IPS-18a (cell line): ENCODE data around the gene TRIM49D2.
"Not testable (repeated sequence)": the region's sequence is repeated elsewhere in the genome, so short reads cannot be mapped to it uniquely, and the experiment has no call there.

Experiments
- H3K27ac ChIP-seq: one replicate; pipeline ENCODE4 v1.5.1; 2013; ENCODE audit warnings: low read length
- H3K27me3 ChIP-seq: one replicate; pipeline ENCODE4 v1.6.1; 2013; ENCODE audit warnings: mild to moderate bottlenecking, low read length; ENCODE audit not compliant: control insufficient read depth, insufficient read depth
- H3K36me3 ChIP-seq: one replicate; pipeline ENCODE4 v1.6.1; 2013; ENCODE audit warnings: low read depth, low read length; ENCODE audit not compliant: control insufficient read depth
- H3K4me1 ChIP-seq: one replicate; pipeline ENCODE4 v1.6.1; 2013; ENCODE audit warnings: low read depth, low read length; ENCODE audit not compliant: control insufficient read depth
- H3K4me3 ChIP-seq: one replicate; pipeline ENCODE4 v1.5.1; 2013; ENCODE audit warnings: low read length
- H3K9ac ChIP-seq: one replicate; pipeline ENCODE4 v1.6.1; 2013; ENCODE audit warnings: mild to moderate bottlenecking, low read length, moderate library complexity
- H3K9me3 ChIP-seq: one replicate; pipeline ENCODE4 v1.6.1; 2013; ENCODE audit warnings: low read depth, low read length; ENCODE audit not compliant: control insufficient read depth

TRIM49D2 gene, protein sequence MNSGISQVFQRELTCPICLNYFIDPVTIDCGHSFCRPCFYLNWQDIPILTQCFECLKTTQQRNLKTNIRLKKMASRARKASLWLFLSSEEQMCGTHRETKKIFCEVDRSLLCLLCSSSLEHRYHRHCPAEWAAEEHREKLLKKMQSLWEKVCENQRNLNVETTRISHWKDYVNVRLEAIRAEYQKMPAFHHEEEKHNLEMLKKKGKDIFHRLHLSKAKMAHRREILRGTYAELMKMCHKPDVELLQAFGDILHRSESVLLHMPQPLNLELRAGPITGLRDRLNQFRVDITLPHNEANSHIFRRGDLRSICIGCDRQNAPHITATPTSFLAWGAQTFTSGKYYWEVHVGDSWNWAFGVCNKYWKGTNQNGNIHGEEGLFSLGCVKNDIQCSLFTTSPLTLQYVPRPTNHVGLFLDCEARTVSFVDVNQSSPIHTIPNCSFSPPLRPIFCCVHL

DNA sequence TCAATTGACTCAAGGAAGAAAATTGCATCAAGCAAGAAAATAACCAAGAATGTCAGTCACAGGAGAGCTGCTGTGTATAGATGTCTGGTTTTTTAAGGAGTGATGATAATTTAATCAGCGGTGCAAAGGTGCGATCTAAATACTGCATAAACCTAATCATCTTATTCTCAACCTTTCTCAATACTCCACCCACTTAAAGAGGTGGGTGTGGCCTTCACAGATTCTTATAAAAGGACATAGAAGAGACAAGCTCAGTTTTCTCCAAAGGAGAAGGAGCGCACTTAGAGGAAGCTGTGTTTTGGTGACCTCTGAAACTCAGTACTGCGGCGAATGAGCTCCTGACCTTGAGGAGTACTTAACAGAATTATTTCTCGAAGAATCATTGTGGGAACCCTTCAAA, at the start of gene TRIM49D2:
TSS of gene TRIM49D2 (plus strand) at position 301 of the 400 bp plus-strand sequence. CDS start 2,698 bp downstream, outside the sequence.
- H3K9me3 ChIP-seq, H3K27ac ChIP-seq, H3K9ac ChIP-seq, H3K27me3 ChIP-seq, H3K4me1 ChIP-seq, H3K36me3 ChIP-seq, H3K4me3 ChIP-seq: not testable (repeated sequence)

DNA sequence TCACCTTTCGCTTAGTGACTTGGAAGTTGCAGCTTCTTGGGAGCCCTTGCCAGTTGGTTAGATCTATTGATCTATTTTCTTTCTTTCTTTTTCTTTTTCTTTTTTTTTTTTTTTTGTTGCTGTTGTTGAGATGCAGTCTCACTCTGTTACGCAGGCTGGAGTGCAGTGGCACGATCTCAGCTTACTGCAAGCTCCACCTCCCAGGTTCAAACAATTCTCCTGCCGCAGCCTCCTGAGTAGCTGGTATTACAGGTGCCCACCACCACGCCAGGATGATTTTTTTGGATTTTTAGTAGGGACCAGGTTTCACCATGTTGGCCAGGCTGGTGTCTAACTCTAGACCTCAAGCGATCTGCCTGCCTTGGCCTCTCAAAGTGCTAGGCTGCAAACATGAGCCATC, 46.4 kb upstream of the TRIM49D2 start:
- H3K36me3 ChIP-seq, H3K4me3 ChIP-seq, H3K4me1 ChIP-seq, H3K27me3 ChIP-seq, H3K27ac ChIP-seq, H3K9ac ChIP-seq, H3K9me3 ChIP-seq: not testable (repeated sequence)

DNA sequence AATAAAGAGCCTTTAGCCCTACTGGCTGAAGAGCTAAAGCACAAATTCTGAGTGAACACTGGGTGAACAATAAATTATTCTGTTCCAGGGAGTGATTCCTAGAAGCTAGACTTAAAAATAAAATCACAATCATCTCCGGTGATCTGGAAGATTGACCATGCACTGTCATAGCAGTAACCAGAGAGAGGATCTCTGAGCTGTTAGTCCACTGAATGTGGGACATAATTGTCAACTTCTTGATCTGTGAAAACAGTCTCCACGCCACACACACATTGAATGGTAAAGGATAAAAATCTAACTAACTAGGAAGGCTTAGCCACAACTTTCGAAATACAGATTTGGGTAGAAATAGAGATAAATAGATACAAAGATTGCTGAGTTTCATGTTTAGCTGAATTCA, 30.6 kb upstream of the TRIM49D2 start:
- H3K4me1 ChIP-seq, H3K4me3 ChIP-seq, H3K9ac ChIP-seq, H3K27ac ChIP-seq, H3K36me3 ChIP-seq, H3K27me3 ChIP-seq, H3K9me3 ChIP-seq: not testable (repeated sequence)

DNA sequence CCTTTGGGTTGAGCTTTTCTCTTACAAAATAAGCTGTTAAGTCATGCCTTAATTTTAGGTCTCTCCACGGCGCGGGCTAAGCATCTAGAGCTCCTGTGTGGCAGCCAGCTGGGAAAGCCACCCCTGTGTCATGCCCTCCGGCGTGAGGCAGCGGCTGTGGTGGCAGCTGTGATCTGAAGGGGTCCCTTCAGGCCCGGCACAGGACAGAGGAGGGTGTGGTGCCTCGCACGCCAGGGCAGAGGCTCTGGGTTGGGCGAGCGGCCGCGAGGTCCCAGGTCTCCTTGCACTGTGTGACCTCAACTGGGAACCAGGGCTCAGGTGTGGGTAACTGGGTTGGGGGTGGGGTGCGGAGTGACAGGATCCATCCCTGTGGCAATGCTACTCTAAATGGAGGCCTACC, 23.1 kb upstream of the TRIM49D2 start:
- not testable (repeated sequence) for H3K9me3 ChIP-seq, H3K36me3 ChIP-seq, H3K9ac ChIP-seq, H3K27me3 ChIP-seq, H3K4me3 ChIP-seq, H3K4me1 ChIP-seq, H3K27ac ChIP-seq

DNA sequence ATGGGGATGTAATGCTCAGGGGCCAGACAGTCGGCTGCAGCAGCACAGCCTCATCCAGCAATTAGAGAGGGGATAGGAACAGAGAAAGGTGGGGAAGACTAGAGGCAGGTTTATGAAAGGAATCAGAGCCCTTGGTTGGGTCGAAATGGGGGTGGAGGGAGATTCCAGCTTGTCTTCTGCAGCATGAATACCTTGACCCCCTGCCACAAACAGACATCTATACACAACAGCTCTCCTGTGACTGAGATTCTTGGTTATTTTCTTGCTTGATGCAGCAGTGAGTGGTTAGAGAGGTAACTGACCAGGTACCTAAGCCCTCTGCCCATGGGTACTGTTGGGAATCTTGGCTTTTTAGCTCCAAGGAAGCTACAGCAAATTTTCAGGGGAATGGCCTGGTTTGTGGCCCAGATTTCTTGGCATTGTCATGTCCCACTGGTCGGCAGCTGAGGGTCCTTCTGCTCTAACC, 1.6 kb upstream of the TRIM49D2 start, which contains the start of gene TRIM49D1:
TSS of gene TRIM49D1 (minus strand) at position 51 of the 466 bp plus-strand sequence. CDS start 4,535 bp downstream, outside the sequence.
- H3K4me3 ChIP-seq: no peak within 1 kb of the TSS
- H3K27ac ChIP-seq: no peak within 1 kb of the TSS
- no peaks in the 10 kb centered on the region for H3K36me3 ChIP-seq
- no peaks in the 10 kb centered on the region for H3K9me3 ChIP-seq
- no peaks in the 10 kb centered on the region for H3K27me3 ChIP-seq
- H3K9ac ChIP-seq: no peak within 1 kb of the TSS
- no peaks in the 10 kb centered on the region for H3K4me1 ChIP-seq

DNA sequence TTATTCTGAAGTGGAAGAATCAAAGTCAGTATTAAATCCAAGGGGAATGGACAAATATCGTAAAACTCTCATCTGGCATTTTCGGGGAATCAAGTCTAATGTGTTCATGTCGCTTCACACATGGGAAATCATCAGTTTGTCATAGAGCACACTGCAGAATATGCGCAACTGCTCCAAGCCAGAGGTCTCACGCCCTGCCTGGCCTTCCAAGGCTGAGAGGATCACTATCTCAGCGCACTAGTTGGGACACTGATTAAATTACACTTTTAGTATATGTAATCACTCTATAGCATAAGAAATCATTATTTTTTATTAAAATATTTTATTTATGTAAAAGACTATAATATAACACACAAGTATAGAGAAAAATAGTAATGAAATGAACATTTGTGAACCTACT, 37.0 kb downstream of the TRIM49D2 start:
- H3K9ac ChIP-seq, H3K9me3 ChIP-seq, H3K27me3 ChIP-seq, H3K27ac ChIP-seq, H3K4me3 ChIP-seq, H3K4me1 ChIP-seq, H3K36me3 ChIP-seq: not testable (repeated sequence)

DNA sequence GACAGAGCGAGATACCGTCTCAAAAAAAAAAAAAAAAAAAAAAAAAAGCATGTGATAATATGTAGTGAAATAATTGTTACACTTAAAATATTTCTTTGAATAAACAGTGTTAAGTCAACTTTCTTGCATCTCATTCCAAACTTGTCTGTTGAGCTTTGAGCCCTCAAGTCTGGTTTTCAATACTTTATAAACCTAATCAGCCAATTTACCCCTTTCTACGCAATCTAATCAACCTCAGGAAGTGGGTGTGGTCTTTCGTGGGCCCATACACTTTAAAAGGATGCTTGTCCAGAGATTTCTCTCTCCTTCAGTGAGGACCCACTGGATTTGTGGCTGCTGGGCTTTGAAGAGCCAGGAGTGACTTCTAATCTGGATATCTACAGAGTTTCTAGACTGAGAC, 41.9 kb downstream of the TRIM49D2 start, which contains the start of gene TRIM64:
TSS of gene TRIM64 (plus strand) at position 301 of the 400 bp plus-strand sequence. CDS start 2,467 bp downstream, outside the sequence.
- H3K27me3 ChIP-seq, H3K9ac ChIP-seq, H3K4me1 ChIP-seq, H3K9me3 ChIP-seq, H3K4me3 ChIP-seq, H3K36me3 ChIP-seq, H3K27ac ChIP-seq: not testable (repeated sequence)
